Renal pelvis (tissue), 4 donors: ENCODE data around the gene OPRL1. TPM values are rescaled to one million over a fixed set of nuclear protein-coding genes. Genes with fewer than 3 reads are reported as not detected.
A peak's percentile ranks its signal among the peaks of the same experiment; 100 is the strongest.

Experiments
- DNase-seq: peaks from one replicate; pipeline ENCODE4 v3.0.0-alpha.2; 2013
- polyA plus RNA-seq, 3 donors: library from polyadenylated mRNA; unstranded; fragments of 120-200 nt; gene quantifications; one replicate each; pipeline ENCODE4 v1.2.1, GENCODE V29; 2013; ENCODE audit not compliant: insufficient read length in 3 of 3

OPRL1 gene
- polyA plus RNA-seq, 3 donors, result 0.94 to 1.2 (median 1.1) TPM

DNA sequence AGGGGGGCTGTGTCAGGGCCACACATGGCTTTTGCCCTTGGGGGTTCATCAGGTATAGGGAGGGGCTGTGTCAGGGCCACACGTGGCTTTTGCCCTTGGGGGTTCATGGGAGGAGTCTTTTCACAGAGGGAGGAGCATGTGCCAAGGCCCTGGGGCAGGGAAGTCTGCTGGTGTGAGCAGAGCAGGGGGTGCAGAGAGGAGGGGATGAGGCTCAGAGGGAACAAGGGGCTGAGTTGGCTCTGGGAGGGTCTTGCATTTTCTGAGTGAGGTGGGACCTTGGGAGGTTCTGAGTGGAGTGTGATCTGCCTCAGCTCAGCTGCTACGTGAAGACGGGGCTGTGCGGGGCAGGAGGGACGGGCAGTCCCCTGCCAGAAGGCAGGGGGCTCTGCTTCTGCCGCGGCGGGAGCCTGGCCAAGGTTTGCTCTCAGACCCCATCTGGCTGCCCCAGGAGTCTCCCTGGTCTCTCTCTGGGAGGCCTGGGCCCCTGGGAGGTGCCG, 24.4 kb upstream of the OPRL1 start:
- DNase-seq, result no peak

DNA sequence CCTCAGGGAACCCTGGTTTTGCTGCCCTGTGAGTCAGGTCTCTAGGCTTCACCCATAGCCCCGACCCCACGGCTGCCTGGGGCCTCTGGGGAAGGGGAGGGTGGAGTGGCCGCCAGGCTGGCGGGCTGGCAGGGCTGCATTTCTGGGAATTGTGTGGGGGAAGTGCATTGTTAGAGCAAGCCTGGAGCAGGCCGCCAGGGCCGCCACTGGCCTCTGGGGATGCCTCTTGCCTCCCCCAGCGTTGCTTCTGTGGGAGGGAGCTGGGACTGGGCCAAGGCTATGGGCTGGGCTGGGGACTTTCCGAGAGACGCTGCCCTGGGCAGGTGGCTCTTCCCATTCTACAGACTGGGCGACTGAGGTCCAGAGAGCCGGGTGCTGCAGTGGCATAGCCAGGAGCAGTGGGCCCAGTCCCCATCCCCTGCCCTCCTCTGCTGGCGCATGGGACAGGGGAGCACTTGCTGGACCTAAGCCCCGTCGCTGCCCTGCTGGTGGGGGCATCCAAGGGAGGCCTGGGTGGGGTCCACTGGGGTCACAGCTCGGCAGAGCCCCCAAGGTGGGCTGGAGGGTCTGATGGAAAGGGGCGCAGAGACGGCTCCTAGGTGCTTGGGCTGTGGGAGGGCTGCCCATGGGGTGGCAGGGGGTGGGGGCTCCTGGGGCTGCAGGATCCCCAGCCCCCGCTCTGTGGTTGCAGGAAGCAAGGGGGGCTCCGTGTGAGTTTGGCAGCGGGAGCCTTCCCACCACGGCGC, 23.8 kb upstream of the OPRL1 start:
- DNase-seq, result no peak

DNA sequence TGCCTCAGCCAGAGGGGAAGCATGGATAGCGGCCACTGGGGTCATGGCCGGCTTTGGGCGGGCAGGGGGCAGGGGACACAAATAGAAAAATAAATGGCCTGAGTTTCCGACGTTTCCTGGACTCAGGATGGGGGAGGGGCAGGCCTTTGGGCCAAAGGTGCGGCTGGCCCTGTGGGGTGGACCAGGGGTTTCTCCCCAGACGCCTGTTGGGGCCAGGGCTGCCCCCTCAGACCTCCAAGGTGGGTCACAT, 23.3 kb upstream of the OPRL1 start:
- DNase-seq, result no peak

DNA sequence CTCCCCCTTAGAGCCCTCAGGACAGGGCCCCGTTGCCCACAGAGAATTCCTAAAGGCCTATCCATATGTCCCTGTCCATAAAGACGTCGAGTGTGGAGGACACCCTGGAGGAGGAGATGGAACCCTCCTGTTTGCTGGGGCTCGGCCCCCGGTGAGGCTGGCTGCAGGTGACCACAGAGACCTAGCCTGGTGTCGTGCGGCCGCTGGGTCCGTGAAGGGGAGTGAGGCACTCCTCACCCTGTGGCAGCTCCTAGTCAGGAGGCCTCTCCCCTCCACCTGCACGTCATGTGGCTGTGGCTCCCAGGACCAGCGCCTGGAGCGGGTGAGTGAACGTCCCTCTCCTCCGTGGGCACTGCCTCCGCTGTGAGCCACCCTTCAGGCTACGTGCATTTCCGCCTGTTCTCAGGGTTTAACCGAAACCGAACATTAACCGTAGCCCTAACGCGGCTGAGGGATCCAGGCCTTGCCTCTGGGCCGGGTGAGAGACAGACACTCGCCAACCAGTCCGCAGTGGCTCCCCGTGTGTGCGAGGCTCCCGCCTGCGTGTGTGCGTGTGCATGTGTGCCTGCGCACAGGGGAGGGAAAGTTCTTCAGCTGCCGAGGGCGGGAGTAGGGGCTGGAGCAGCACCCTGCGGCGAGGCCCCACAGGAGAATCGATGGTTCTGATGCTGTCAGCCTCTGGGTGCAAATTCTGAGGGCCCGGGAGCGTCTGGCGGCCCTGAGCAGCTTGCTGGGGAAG, 22.8 kb upstream of the OPRL1 start:
- no peak for DNase-seq

DNA sequence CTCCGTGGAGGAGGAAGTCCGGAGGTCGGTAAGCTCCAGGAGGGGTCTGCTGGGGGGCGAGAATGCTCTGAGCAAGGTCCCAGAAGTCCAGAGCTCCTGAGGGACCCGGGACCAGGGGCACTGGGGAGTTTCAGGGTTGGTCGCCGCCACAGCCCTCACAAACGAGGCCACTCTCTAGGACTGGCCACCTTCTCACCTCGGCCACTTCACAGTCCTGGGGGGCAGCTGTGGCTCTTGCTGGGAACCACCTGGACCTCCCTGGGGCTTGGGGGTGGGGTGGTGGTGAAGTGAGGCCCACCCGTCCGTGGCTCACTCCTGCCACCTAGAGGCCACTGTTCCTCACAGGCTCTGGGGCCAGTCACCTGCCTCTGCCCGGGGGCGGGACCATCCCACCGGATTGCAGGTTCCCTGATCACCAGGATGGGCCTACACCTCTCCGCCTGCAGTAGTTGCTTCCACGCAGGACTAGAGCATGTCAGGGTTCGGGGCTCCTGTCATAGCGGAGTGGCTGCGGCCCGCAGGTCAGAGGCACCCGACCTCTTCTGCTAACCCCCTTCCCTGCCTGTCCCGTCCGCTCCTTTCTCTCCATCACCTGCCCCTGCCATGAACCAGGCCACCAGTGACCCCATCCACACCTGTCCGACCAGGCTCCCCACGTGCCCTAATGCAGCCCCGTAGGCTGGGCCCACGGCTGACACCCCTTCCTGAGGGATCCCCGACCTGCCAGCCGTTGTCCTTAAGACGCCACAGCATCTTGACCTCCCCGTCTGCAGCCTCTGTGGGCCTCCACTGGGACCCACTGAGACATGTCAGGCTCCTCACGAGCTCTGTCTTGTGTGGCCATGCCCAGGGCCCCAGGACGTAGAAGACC, 22.0 kb upstream of the OPRL1 start:
- peak; percentile 73 for DNase-seq

DNA sequence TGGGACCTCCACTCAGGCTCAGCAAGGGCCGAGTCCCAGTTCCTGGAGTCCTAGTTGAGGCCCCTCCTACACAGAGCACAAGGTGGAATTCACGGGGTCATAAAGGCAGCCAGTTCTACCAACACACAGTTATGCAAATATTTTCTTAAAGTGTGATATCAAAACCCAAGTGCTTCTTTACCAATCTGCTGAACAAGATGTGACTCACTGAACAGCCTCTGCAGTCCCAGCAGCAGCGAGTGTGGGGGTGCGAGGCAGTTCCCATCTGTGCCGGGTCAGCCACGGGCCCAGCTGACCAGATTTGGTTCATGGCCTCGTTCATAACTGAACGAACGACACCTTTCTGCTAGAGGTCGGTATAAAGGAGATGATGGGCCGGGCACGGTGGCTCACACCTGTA, 21.3 kb upstream of the OPRL1 start:
- no peak for DNase-seq

DNA sequence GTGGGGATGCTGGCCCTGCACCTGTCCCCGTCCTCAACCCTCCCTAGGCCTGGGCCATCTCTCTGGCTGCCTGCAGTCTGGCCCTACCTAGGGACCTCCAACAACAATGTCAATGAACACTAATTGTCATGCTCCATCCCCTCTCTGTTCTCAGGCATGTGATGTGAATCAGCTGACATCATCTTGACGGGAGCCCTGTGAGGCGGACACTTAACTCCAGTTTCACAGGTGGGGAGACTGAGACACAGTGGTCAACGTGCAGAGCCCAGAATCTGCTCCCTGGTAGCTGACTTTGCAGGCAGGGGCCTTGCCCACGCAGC, 17.6 kb upstream of the OPRL1 start:
- DNase-seq, result no peak

DNA sequence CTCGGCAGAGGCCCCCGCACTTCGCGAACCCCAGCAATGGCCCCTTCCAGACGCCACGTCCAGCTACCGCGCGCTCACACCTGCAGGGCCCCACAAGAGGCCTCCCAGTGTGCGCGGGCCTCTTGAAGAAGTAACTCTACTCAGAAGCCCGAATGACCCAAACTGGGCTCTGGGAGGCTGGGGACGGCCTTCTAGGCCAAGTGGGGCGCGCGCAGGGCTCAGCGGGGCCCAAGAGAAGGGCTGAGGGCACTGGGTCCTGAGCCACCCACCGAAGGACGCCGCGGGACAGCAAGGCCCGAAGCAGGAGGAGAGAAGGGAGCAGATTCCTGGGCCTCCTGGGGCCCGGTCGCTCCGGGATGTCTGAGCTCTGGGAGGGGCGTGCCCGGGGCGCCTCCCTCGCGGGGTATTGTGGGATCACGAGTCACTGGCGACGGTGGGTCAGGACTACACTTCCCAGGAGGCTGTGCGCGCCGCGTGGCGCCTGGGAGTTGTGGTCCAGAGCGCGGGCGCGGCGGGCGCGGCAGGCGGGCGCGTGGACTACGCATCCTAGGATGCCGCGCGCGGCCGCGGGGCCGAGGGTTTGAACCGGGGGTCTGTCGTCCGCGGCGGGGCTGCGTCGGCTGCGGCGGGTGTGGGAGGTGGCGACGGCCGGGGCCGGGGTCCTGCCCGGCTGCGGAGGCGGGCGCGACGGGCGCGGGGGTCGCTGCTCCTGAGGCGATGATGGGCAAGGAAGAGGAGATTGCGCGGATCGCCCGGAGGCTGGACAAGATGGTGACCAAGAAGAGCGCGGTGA, 17.1 kb upstream of the OPRL1 start, which contains the start of gene TCEA2:
TCEA2 (plus strand) TSS at position 603 of the 793 bp plus-strand sequence; CDS start at position 718, 115 bp downstream.
- peak; percentile 97 for DNase-seq

DNA sequence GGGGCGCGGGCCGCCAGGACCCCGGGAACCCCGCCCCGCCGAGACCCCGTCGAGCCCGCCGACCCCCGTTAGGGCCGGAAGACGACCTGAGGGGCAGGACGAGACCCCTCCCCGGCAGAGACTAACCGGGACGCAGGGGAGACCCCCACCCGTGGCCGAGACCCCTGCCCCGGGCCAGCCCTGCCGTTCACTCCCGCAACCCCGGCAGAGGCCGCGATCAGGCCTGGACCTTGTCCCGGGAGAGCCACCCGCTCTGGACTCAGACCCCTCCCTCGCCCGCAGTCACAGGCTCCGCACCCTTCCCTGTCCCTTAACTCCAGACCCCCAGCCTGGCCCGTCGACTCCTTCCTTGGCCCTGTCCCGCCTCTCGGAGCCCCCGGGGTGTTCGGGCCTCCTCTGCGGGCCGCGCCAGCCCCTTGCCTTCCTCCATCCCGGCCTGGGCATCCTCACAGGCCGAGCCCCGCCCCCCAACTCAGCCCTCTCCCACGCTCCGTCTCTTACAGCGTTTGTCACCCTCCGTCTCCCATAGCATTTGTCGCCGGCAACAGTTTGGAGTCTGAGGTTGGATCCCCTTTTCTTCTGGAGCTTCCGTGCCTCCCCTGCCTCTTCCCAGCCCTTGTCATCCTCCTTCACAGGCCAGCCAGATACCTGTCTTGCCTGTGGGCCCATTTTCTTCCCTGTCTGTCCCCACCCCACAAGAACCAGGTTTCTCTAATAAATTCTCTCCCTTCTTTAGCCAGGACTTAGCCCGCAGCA, 16.3 kb upstream of the OPRL1 start:
- DNase-seq, result no peak

DNA sequence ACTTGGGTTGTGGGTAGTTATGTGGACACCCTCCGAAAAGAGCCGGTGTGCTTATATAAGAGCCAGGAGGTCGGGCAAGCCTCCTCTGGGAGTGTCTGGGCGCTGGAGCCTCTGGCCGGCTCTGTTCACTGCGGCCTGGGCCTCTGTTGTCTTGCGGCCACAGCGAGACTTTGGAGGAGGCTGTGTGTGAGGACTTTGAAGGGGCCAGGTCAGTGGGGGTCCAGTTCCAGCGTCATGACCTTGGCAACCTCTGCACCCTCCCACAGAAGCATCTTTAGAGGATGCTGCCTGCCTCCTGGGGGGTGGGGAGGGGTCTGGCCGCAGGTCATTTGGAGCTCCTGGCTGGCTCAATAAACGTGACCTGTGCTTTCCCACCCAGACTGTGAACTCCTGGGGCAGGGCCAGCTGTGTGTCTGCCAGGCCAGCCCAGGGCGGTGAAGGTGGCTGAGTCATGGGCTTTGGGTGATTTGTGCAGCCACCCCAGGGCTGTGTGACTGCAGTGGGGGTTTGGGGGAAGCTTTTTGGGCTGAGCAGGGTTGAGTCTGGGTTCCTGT, 15.7 kb upstream of the OPRL1 start:
- no peak for DNase-seq

DNA sequence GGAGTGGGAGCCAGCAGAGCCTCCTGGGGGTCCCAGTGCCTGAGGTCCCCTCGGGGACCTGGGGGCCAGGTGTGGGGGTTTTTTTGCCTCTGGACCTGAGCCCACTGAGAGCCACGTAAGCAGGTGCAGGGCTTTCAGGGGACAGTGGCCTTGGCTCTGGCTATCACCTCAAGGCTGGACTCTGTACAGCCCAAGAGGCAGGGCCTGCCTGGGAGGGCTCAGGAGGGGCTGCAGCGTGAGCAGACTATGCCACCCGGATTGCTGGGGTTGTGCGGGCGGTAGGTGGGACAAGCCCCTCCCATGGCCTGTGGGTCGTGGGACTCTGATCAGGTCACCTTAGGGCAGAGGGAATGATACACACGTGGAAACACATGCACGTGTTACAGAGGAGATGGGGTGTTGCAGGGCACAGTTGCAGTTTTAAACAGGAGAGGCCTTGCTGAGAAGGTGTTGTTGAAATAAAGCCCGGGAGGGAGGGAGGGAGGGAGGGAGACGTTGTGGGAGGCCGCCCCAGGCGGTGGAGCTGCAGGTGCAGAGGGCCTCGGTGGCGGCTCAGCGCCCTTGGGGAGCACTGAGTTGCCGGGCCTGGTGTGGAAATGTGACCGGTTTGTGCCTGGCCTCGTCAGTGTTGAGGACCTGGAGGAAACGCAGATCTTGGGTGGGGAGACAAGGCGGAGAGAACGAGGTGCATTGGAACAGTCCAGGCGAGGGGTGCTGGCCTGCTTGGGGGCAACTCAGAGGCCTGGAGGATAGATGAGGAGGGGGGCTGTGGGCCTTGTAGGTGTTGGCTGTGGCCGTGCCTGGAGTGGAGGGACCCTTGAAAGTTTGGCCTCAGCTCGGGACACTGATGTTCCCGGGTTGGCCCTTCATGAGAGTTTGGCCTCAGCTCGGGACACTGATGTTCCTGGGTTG, 14.6 kb upstream of the OPRL1 start:
- DNase-seq, result no peak

DNA sequence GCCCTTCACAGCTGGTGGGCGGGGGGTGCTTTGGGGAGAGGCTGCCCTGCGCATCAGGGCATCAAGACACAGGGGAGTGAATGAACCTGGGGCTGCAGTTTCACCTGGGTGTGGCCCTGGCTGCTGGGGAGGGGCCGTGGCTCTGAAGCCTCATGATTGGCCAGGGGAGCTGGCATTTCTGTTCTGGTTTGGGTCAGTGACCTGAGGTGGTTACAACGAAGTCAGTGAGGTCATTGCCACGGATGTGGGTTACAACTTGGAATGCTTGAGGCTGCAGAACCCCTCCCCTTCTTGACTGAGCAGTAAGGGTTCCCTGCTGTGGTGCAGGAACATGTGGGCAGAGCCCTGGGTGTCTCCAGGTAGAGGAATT, 13.9 kb upstream of the OPRL1 start:
- DNase-seq, result no peak

DNA sequence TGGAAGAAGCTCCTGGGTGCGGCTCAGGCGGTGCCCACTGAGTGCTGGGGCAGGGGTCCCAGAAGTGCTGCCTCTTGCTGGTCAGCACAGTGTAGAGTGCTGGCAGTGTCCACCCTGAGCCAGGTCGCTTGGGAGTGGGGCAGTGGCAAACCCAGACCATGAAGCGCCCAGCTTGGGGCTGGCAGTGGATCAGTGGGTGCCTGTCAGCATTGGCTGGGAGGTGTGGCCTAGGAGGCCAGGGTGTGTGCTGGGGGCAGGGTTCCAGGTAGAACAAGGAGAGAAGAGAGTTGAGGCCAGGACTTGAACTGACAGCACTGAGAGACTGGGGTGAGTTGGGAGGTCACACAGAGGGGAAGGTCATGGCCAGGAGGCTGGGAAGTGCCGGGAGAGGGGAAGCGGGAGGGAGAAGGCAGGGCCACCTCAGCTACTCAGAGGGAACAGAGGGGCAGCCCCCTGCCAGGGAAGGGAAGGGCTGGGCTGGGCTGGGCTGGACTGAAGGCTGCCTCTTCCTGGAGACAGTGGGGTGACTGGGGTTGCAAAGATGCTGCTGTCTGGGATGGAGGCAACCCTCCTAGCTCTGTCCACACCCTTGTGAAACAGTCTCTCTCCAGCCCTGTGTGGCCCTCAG, 12.8 kb upstream of the OPRL1 start:
- no peak for DNase-seq

DNA sequence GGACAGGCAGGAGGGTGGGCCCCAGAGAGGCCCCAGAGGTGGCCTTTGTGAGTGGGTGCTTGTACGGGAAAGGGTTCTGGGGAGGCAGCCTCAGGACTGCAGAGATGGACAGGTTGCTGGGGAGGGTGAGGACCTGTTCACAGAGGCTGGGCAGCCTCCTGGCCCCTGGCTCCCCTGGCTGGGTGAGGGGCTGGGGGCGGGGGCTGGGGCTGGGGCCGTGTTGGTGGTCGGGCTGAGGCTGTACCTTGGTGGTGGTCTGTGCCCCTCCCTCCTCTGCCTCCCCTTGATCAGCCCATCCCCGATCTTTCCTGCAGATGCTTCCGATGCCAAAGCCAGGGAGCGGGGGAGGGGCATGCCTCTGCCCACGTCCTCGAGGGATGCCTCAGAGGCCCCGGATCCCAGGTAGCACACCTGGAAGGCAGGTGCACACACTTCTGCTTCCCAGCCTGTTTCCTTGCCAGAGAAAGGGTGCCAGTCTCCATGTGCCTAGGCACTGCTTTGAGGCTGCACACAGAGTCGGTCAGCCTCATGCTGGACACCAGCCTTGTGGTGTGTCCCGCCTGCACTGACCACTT, 12.1 kb upstream of the OPRL1 start:
- DNase-seq, result no peak

DNA sequence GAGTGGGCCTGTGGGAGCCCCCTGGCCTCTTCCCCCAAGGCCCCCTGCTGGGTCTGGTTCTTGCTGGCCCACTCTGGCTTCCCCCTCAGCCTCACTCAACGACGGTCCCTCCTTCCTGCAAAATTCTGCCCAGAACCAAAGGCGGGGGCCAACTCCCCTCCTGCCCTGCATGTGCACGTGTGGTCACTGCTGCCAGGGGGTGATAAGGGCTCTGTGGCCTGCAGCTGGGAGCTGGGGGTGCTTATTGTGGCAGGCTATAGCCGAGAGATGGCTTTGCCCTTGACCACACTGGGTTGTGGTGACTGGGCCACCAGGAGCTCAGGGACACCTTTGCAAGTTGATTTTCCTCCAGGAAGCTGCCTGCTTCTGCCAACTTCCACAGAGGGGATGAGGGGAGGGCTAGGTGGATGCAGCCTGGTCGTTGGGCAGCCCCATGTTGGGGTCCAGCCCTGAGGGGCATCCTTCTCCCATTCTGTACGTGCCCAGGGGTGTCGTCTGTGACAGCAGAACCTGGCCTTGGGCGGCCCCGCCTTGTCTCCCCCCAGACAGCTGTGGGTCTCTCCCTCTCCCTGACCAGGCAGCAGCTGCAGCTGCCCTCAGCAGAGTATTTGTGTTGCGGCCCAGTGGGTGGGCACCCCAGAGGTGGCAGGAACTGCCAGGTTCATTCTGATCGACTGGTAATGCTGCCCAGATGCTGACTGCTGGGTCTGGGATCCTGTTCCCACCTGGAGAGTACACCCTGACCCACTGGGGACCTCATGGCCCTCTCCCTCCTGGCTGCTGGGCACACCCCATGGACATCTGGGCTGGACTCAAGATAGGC, 11.3 kb upstream of the OPRL1 start:
- DNase-seq, result no peak

DNA sequence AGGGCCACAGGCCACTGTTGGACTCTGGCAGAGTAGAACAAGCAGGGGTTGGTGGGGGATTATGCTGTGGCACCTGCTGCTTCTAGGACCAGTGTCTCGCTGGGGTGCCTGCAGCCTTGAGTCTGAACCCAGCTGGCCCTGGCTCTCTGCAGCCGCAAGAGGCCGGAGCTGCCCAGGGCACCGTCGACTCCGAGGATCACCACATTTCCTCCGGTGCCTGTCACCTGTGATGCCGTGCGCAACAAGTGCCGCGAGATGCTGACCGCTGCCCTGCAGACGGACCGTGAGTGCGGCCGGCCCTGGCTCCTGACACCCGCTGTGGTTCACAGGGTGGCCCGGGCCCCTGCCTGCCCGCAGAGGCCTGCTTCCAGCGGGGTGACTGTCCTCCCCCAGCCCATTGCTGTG, 10.7 kb upstream of the OPRL1 start:
- DNase-seq, result no peak

DNA sequence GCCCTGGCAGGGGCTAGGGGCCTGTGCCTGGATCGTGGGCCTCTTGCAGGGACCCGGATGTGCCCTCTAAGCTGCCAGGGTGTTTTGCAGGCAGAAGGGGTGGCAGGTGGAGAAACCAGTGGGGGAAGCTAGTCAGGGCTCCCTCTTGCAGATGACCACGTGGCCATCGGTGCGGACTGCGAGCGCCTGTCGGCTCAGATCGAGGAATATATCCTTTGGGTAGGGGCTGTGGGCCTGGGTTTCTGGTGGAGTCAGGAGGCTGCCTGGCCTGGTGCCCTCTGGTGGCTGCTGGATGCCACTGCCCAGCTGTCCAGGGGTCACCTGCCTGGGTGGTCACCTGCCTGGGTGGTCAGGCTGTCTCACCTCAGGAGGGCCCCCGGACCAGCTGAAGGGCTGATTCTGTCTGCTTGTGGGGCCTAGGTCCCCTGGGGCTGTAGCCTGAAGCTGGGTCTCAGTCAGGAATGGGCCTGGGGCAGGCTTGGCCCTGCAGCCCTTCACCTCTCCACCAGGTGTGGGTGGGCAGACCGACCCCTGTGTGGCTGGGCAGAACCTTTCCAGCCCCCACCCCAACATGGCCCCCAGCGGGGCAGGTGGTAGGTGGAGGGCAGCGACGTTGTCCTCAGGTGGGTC, 10.2 kb upstream of the OPRL1 start:
- DNase-seq, result no peak
